Peyer's patch (tissue), 4 donors: ENCODE results near the gene OR52B6. TPM values are rescaled to one million over a fixed set of nuclear protein-coding genes. Genes with fewer than 3 reads are reported as not detected.
"Not testable (repeated sequence)": the region's sequence is repeated elsewhere in the genome, so short reads cannot be mapped to it uniquely, and the experiment has no call there.

Experiments used
- DNase-seq, 3 donors: peaks; one replicate each; pipeline ENCODE4 v3.0.0-alpha.2; 2017 to 2019
- H3K27ac ChIP-seq, 4 donors: fragments of 200-600 bp; sonication (generic); one replicate each; pipeline ENCODE4 v1.5.1; 2016 to 2019
- H3K27me3 ChIP-seq, 2 donors: fragments of 200-600 bp; sonication (generic); one replicate each; pipeline ENCODE4 v1.5.1; 2019
- H3K36me3 ChIP-seq, 3 donors: fragments of 200-600 bp; sonication (generic); one replicate each; pipeline ENCODE4 v1.5.1; 2016 to 2019
- H3K4me1 ChIP-seq, 4 donors: fragments of 200-600 bp; sonication (generic); one replicate each; pipeline ENCODE4 v1.5.1; 2016 to 2019
- H3K4me3 ChIP-seq, 4 donors: fragments of 200-600 bp; sonication (generic); 1 replicate in 3 of 4; 2 replicates in 1 of 4; pipeline ENCODE4 v1.5.1; 2016 to 2019; ENCODE audit warnings: mild to moderate bottlenecking in 1 of 4
- H3K9me3 ChIP-seq, 4 donors: fragments of 200-600 bp; sonication (generic); one replicate each; pipeline ENCODE4 v1.5.1; 2016 to 2019; ENCODE audit warnings: mild to moderate bottlenecking in 1 of 4
- POLR2A ChIP-seq, 2 donors: fragments of 450-650 bp; IDR thresholded peaks; one replicate each; pipeline ENCODE4 v1.5.1; 2017; ENCODE audit warnings: antibody characterized with exemption in 2 of 2, mild to moderate bottlenecking in 2 of 2, moderate library complexity in 2 of 2
- total RNA-seq, 4 donors: library from RNA; depleted of rRNA; stranded (reverse); fragments of >200 nt; gene quantifications; one replicate each; pipeline ENCODE4 v1.1.0, GENCODE V29; 2016
- TF ChIP-seq, protein P1 (sequence below), 6 experiments: fragments of 450-650 bp in 4 of 6; fragments of 200-600 bp in 2 of 6; sonication (generic) in 1 of 6; IDR thresholded peaks; one replicate each; pipeline ENCODE4 v1.5.1; 2017 to 2019; ENCODE audit warnings: antibody characterized with exemption in 6 of 6, mild to moderate bottlenecking in 3 of 6, moderate library complexity in 1 of 6

The OR52B6 gene
- total RNA-seq, 4 donors from 2014 or later: not detected

- no peak overlapping the region for H3K4me3 ChIP-seq
- TF ChIP-seq POLR2A (IDR thresholded peaks at IDR 0.05): no peak
- TF ChIP-seq, protein P1, sequence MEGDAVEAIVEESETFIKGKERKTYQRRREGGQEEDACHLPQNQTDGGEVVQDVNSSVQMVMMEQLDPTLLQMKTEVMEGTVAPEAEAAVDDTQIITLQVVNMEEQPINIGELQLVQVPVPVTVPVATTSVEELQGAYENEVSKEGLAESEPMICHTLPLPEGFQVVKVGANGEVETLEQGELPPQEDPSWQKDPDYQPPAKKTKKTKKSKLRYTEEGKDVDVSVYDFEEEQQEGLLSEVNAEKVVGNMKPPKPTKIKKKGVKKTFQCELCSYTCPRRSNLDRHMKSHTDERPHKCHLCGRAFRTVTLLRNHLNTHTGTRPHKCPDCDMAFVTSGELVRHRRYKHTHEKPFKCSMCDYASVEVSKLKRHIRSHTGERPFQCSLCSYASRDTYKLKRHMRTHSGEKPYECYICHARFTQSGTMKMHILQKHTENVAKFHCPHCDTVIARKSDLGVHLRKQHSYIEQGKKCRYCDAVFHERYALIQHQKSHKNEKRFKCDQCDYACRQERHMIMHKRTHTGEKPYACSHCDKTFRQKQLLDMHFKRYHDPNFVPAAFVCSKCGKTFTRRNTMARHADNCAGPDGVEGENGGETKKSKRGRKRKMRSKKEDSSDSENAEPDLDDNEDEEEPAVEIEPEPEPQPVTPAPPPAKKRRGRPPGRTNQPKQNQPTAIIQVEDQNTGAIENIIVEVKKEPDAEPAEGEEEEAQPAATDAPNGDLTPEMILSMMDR (IDR thresholded peaks at IDR 0.05): no peak
- DNase-seq: no peak
Measured at GRCh38 chr11:5577101-5577500, 3.6 kb upstream of the OR52B6 start.

DNA sequence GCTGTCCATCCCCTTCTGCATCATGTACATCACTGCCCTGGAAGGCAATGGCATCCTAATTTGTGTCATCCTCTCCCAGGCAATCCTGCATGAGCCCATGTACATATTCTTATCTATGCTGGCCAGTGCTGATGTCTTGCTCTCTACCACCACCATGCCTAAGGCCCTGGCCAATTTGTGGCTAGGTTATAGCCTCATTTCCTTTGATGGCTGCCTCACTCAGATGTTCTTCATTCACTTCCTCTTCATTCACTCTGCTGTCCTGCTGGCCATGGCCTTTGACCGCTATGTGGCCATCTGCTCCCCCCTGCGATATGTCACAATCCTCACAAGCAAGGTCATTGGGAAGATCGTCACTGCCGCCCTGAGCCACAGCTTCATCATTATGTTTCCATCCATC lies 337 bp downstream of the OR52B6 start:
- H3K27me3 ChIP-seq: no peaks in the 10 kb centered on the region
- TF ChIP-seq, protein P1 (IDR thresholded peaks at IDR 0.05): no peak
- no peak for TF ChIP-seq POLR2A (IDR thresholded peaks at IDR 0.05)
- H3K9me3 ChIP-seq: no peaks in the 10 kb centered on the region

More at GRCh38 chr11:5577101-5577500, 3.6 kb upstream of the OR52B6 start:
- Histone ChIP-seq H3K27me3 (no peaks in the 10 kb centered on the region), H3K9me3 (no peaks in the 10 kb centered on the region), H3K36me3 (no peaks in the 10 kb centered on the region), H3K27ac (no peak overlapping the region), H3K4me1 (no peaks in the 10 kb centered on the region)

DNA sequence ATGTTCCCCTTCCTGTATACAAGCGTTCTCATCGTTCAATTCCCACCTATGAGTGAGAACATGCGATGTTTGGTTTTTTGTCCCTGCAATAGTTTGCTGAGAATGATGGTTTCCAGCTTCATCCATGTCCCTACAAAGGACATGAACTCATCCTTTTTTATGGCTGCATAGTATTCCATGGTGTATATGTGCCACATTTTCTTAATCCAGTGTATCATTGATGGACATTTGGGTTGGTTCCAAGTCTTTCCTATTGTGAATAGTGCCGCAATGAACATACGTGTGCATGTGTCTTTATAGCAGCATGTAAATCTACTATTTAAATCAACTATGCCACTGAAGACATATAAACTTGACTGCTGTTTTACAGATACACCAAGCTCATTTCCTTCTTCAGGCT lies 3.8 kb downstream of the OR52B6 start:
- not testable (repeated sequence) for DNase-seq, H3K9me3 ChIP-seq, H3K36me3 ChIP-seq, H3K4me1 ChIP-seq, H3K4me3 ChIP-seq, H3K27ac ChIP-seq, H3K27me3 ChIP-seq

More for the DNA sequence above, 337 bp downstream of the OR52B6 start:
- H3K4me3 ChIP-seq: no peak overlapping the region
- H3K4me1 ChIP-seq: no peaks in the 10 kb centered on the region
- H3K36me3 ChIP-seq: no peaks in the 10 kb centered on the region
- no peak for DNase-seq
- H3K27ac ChIP-seq: no peak overlapping the region

GRCh38 chr11:5589906-5590305 lies 9.2 kb downstream of the OR52B6 start:
- H3K9me3 ChIP-seq, H3K27ac ChIP-seq, H3K4me1 ChIP-seq, H3K27me3 ChIP-seq, H3K4me3 ChIP-seq, H3K36me3 ChIP-seq, DNase-seq: not testable (repeated sequence)

GRCh38 chr11:5591613-5592012 lies 10.9 kb downstream of the OR52B6 start:
- Histone ChIP-seq H3K4me3 (no peak overlapping the region), H3K4me1 (no peaks in the 10 kb centered on the region), H3K27ac (no peak overlapping the region), H3K27me3 (no peaks in the 10 kb centered on the region), H3K9me3 (no peaks in the 10 kb centered on the region), H3K36me3 (no peaks in the 10 kb centered on the region)
- TF ChIP-seq, protein P1 (IDR thresholded peaks at IDR 0.05): no peak
- TF ChIP-seq POLR2A (IDR thresholded peaks at IDR 0.05): no peak
- DNase-seq: no peak

DNA sequence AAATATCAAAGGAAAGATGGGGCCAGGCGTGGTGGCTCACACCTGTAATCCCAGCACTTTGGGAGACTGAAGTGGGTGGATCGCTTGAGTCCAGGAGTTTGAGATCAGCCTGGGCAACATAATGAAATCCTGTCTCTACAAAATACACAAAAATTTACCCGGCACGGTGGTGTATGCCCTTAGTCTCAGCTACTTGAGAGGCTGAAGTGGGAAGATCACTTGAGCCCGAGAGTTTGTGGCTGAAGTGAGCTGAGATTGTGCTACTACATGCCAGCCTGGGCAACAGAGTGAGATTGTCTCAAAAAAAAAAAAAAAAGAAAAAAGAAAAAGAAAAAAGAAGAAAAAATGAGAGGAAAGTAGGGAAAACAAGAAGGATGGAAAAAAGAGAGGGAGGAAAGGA lies 11.9 kb downstream of the OR52B6 start:
- H3K27me3 ChIP-seq: no peaks in the 10 kb centered on the region
- peaks cover 0 to 9% (median 0%) of the 10 kb centered on the region in 4 donors for H3K4me1 ChIP-seq
- TF ChIP-seq POLR2A (IDR thresholded peaks at IDR 0.05): no peak
- TF ChIP-seq, protein P1 (IDR thresholded peaks at IDR 0.05): no peak
- H3K36me3 ChIP-seq: no peaks in the 10 kb centered on the region
- H3K9me3 ChIP-seq: no peaks in the 10 kb centered on the region
- DNase-seq: no peak
- H3K27ac ChIP-seq: no peak overlapping the region
- H3K4me3 ChIP-seq: no peak overlapping the region

- Histone ChIP-seq H3K4me3 (no peak overlapping the region), H3K27ac (no peak overlapping the region), H3K4me1 (peaks cover 0 to 12% (median 0%) of the 10 kb centered on the region in 4 donors), H3K27me3 (no peaks in the 10 kb centered on the region), H3K36me3 (no peaks in the 10 kb centered on the region), H3K9me3 (no peaks in the 10 kb centered on the region)
- no peak for DNase-seq
- TF ChIP-seq POLR2A (IDR thresholded peaks at IDR 0.05): no peak
- TF ChIP-seq, protein P1 (IDR thresholded peaks at IDR 0.05): no peak
Measured at GRCh38 chr11:5593146-5593545, 12.5 kb downstream of the OR52B6 start.
